HepG2 (cell line): ENCODE results near the gene POLL. TPM values are rescaled to one million over a fixed set of nuclear protein-coding genes. Genes with fewer than 3 reads are reported as not detected.

Experiments used
- ADNP ChIP-seq: sonication (generic); formaldehyde crosslinking; IDR thresholded peaks from 2 replicates; pipeline ENCODE4 v1.4.0; 2020; ENCODE audit warnings: missing genetic modification reagents
- FOXO4 ChIP-seq: sonication (generic); formaldehyde crosslinking; conservative IDR thresholded peaks from 2 replicates; pipeline ENCODE4 v1.8.1; 2023; ENCODE audit warnings: missing genetic modification reagents
- GABPB1 ChIP-seq: IDR thresholded peaks from 2 replicates; pipeline ENCODE4 v1.6.1; 2016; ENCODE audit warnings: mild to moderate bottlenecking, missing genetic modification reagents, moderate library complexity, missing compliant biosample characterization
- IKZF4 ChIP-seq: sonication (generic); formaldehyde crosslinking; IDR thresholded peaks from 2 replicates; pipeline ENCODE4 v1.5.1; 2020; ENCODE audit warnings: borderline replicate concordance, mild to moderate bottlenecking, low read depth, missing genetic modification reagents; ENCODE audit errors: not compliant biosample characterization
- MAFK ChIP-seq, 2 experiments: IDR thresholded peaks in 1 of 2; conservative IDR thresholded peaks in 1 of 2; 2 replicates each; pipeline ENCODE4 v1.6.1; 2011; ENCODE audit warnings: improper control_type of control experiment in 2 of 2, low read length in 2 of 2
- MAX ChIP-seq: IDR thresholded peaks from 2 replicates; pipeline ENCODE4 v1.6.1; 2012; ENCODE audit warnings: inconsistent platforms
- MYC ChIP-seq: sonication (generic); formaldehyde crosslinking; IDR thresholded peaks from 2 replicates; pipeline ENCODE4 v1.9.0; 2021; ENCODE audit warnings: missing genetic modification reagents, borderline replicate concordance
- NRL ChIP-seq: sonication (generic); formaldehyde crosslinking; IDR thresholded peaks from 2 replicates; pipeline ENCODE4 v1.5.0; 2020; ENCODE audit warnings: missing genetic modification reagents, mild to moderate bottlenecking, moderate library complexity, borderline replicate concordance
- PHF8 ChIP-seq: sonication (generic); formaldehyde crosslinking; IDR thresholded peaks from 2 replicates; pipeline ENCODE4 v1.5.0; 2020; ENCODE audit warnings: missing genetic modification reagents
- PITX1 ChIP-seq: sonication (generic); formaldehyde crosslinking; IDR thresholded peaks from 2 replicates; pipeline ENCODE4 v1.5.1; 2020; ENCODE audit warnings: mild to moderate bottlenecking, missing genetic modification reagents
- SP2 ChIP-seq: sonication (generic); formaldehyde crosslinking; IDR thresholded peaks from 2 replicates; pipeline ENCODE4 v1.5.1; 2020; ENCODE audit warnings: mild to moderate bottlenecking, missing genetic modification reagents
- SRY ChIP-seq: sonication (generic); formaldehyde crosslinking; IDR thresholded peaks from 2 replicates; pipeline ENCODE4 v1.8.0; 2022; ENCODE audit warnings: mild to moderate bottlenecking, missing genetic modification reagents
- TCF7L2 ChIP-seq: IDR thresholded peaks from 2 replicates; pipeline ENCODE4 v1.6.1; 2011; ENCODE audit warnings: mild to moderate bottlenecking, low read depth, low read length, moderate library complexity
- TFE3 ChIP-seq: IDR thresholded peaks from 2 replicates; pipeline ENCODE4 v1.6.1; 2016
- TMF1 ChIP-seq: sonication (generic); formaldehyde crosslinking; IDR thresholded peaks from 2 replicates; pipeline ENCODE4 v1.8.1; 2022; ENCODE audit warnings: low read depth, missing genetic modification reagents
- TRAFD1 ChIP-seq: sonication (generic); formaldehyde crosslinking; IDR thresholded peaks from 2 replicates; pipeline ENCODE4 v1.5.1; 2020; ENCODE audit warnings: missing genetic modification reagents, mild to moderate bottlenecking, borderline replicate concordance
- ZNF251 ChIP-seq: sonication (generic); formaldehyde crosslinking; IDR thresholded peaks from 2 replicates; pipeline ENCODE4 v1.9.0; 2021; ENCODE audit warnings: mild to moderate bottlenecking, missing genetic modification reagents
- ZNF3 ChIP-seq: IDR thresholded peaks from 2 replicates; pipeline ENCODE4 v1.7.0; 2017; ENCODE audit warnings: inconsistent platforms
- ZNF30 ChIP-seq: sonication (generic); formaldehyde crosslinking; IDR thresholded peaks from 2 replicates; pipeline ENCODE4 v1.5.0; 2020; ENCODE audit warnings: mild to moderate bottlenecking, missing genetic modification reagents
- ZNF367 ChIP-seq: sonication (generic); formaldehyde crosslinking; IDR thresholded peaks from 2 replicates; pipeline ENCODE4 v1.4.0; 2020; ENCODE audit warnings: missing genetic modification reagents, borderline replicate concordance
- ZNF580 ChIP-seq: IDR thresholded peaks from 2 replicates; pipeline ENCODE4 v1.6.1; 2016; ENCODE audit warnings: low read depth, borderline replicate concordance
- ZNF720 ChIP-seq: sonication (generic); formaldehyde crosslinking; IDR thresholded peaks from 2 replicates; pipeline ENCODE4 v1.4.0; 2020; ENCODE audit warnings: missing genetic modification reagents
- polyA plus RNA-seq, 8 experiments: library from polyadenylated mRNA; depleted of rRNA in 3 of 8; stranded (reverse) in 7 of 8; unstranded in 1 of 8; fragments of >200 nt; fragmentation: Illumina TruSeq in 4 of 8; extraction: Trizol in 4 of 8; gene quantifications; 2 replicates each; pipeline versions ENCODE4 v1.2.1 to v1.2.3, GENCODE V29; 2011 to 2016; ENCODE audit warnings: low read depth in 4 of 8, missing spikeins in 1 of 8, mixed read lengths in 1 of 8; ENCODE audit not compliant: insufficient read depth in 1 of 8
- total RNA-seq, 5 experiments: library from RNA; depleted of rRNA; stranded (reverse); fragments of >200 nt; fragmentation: Illumina TruSeq; extraction: Trizol; gene quantifications; 2 replicates each; pipeline ENCODE4 v1.2.3, GENCODE V29; 2016; ENCODE audit warnings: low read depth in 1 of 5

POLL gene
- total and polyA plus RNA-seq, 2 of the 13 experiments (the other 11 are each of a cell fraction or from before 2014, with no cell fraction given): 13.8 to 19.1 TPM

- TF ChIP-seq ADNP: no peak
- TF ChIP-seq TFE3 (CRISPR knock-in tag): no peak
- peak; percentile 23; the same call in 1 of the 2 replicates for TF ChIP-seq ZNF580 (CRISPR knock-in tag)
- TF ChIP-seq MAFK (conservative IDR thresholded peaks at IDR 0.05 in 1 of 2, IDR thresholded peaks at IDR 0.05 in 1 of 2; ENCODE audit: low read length in 2 of 2): no peak
- 0 out of 2 replicates have a peak, but pooled peaks have one; percentile 13 for TF ChIP-seq MYC (CRISPR knock-in tag)
- TF ChIP-seq ZNF367 (CRISPR knock-in tag): no peak
- peak; percentile 45; the same call in 1 of the 2 replicates for TF ChIP-seq MAX
- peak; percentile 61; the same call in 1 of the 2 replicates for TF ChIP-seq GABPB1 (CRISPR knock-in tag)
- no peak for TF ChIP-seq TMF1 (CRISPR knock-in tag)
- TF ChIP-seq TRAFD1: no peak
- TF ChIP-seq SRY: no peak
- no peak for TF ChIP-seq ZNF30 (CRISPR knock-in tag)
- no peak for TF ChIP-seq PHF8 (CRISPR knock-in tag)
- no peak for TF ChIP-seq TCF7L2
- TF ChIP-seq NRL (CRISPR knock-in tag): no peak; the same call in none of the 2 replicates
- TF ChIP-seq ZNF3 (CRISPR knock-in tag): no peak
- no peak for TF ChIP-seq IKZF4 (CRISPR knock-in tag)
- no peak for TF ChIP-seq ZNF251 (CRISPR knock-in tag)
- no peak; the same call in 1 of the 2 replicates for TF ChIP-seq SP2 (CRISPR knock-in tag)
- TF ChIP-seq ZNF720 (CRISPR knock-in tag): no peak
- TF ChIP-seq FOXO4 (CRISPR knock-in tag): no peak
- TF ChIP-seq PITX1: peak; percentile 43; the same call in 1 of the 2 replicates
Measured at GRCh38 chr10:101569622-101570427, 18.2 kb downstream of the POLL start (continued).
